Measurements from ENCODE around the gene SNX12. TPM values are rescaled to one million over a fixed set of nuclear protein-coding genes. Genes with fewer than 3 reads are reported as not detected.

The SNX12 gene
- total and polyA plus RNA-seq, 2 experiments from 2014 or later: 28.5 to 75.3 TPM

- TF ChIP-seq ZNF462 (CRISPR knock-in tag; IDR thresholded peaks at IDR 0.05): no peak
- no peak; the same call in 1 of the 2 replicates for TF ChIP-seq POLR2AphosphoS5 (IDR thresholded peaks at IDR 0.05; ENCODE audit: low read depth)
- TF ChIP-seq ZNF331 (CRISPR knock-in tag; IDR thresholded peaks at IDR 0.05; ENCODE audit: low read depth): no peak
- TF ChIP-seq JUNB (IDR thresholded peaks at IDR 0.05; ENCODE audit: unreplicated experiment): no peak
- TF ChIP-seq NANOG (IDR thresholded peaks at IDR 0.05; ENCODE audit: borderline replicate concordance): no peak
- TF ChIP-seq REST (IDR thresholded peaks at IDR 0.05; ENCODE audit: unreplicated experiment): no peak
These were observed 28.0 kb upstream of the SNX12 start (continued) for GRCh38 chrX:71095981-71096759.
